KMS-11 (cell line): ENCODE data around the gene HECTD1.

Experiments
- H2AFZ ChIP-seq: fragments of 200-600 bp; sonication (generic); 2 replicates; pipeline ENCODE4 v1.6.1; 2016; ENCODE audit warnings: antibody characterized with exemption, mixed run types, low read depth
- H3K27ac ChIP-seq: fragments of 200-600 bp; sonication (generic); 2 replicates; pipeline ENCODE4 v1.6.1; 2016; ENCODE audit warnings: mild to moderate bottlenecking, mixed run types
- H3K27me3 ChIP-seq: fragments of 200-600 bp; sonication (generic); 2 replicates; pipeline ENCODE4 v1.6.1; 2017; ENCODE audit warnings: mild to moderate bottlenecking, low read depth, mixed run types, moderate library complexity; ENCODE audit not compliant: insufficient read depth
- H3K36me3 ChIP-seq: fragments of 200-600 bp; sonication (generic); 2 replicates; pipeline ENCODE4 v1.6.1; 2017; ENCODE audit warnings: mild to moderate bottlenecking, mixed run types; ENCODE audit not compliant: insufficient read depth
- H3K4me1 ChIP-seq: fragments of 200-600 bp; sonication (generic); 2 replicates; pipeline ENCODE4 v1.6.1; 2016; ENCODE audit warnings: mild to moderate bottlenecking, low read depth, mixed run types; ENCODE audit not compliant: poor library complexity, severe bottlenecking
- H3K4me2 ChIP-seq: fragments of 200-600 bp; sonication (generic); 2 replicates; pipeline ENCODE4 v1.7.0; 2016; ENCODE audit warnings: mild to moderate bottlenecking, mixed run types
- H3K4me3 ChIP-seq: fragments of 200-600 bp; sonication (generic); IDR thresholded peaks from 2 replicates; pipeline ENCODE4 v1.6.1; 2017; ENCODE audit warnings: low read depth, low read length, mixed read lengths; ENCODE audit not compliant: insufficient read depth
- H3K79me2 ChIP-seq: fragments of 200-600 bp; sonication (generic); 2 replicates; pipeline ENCODE4 v1.6.1; 2016; ENCODE audit warnings: low read depth, mixed run types; ENCODE audit not compliant: insufficient read depth
- H3K9ac ChIP-seq: fragments of 200-600 bp; sonication (generic); 2 replicates; pipeline ENCODE4 v1.6.1; 2016; ENCODE audit warnings: mild to moderate bottlenecking, mixed run types
- H4K20me1 ChIP-seq: fragments of 200-600 bp; sonication (generic); 2 replicates; pipeline ENCODE4 v1.6.1; 2016; ENCODE audit warnings: mild to moderate bottlenecking, mixed run types; ENCODE audit not compliant: insufficient read depth
- TF ChIP-seq, protein P1 (sequence below): fragments of 200-600 bp; sonication (generic); conservative IDR thresholded peaks from 2 replicates; pipeline ENCODE4 v1.6.1; 2017; ENCODE audit warnings: low read depth, mild to moderate bottlenecking, antibody characterized with exemption, low read length, moderate library complexity, mixed read lengths

HECTD1 gene

DNA sequence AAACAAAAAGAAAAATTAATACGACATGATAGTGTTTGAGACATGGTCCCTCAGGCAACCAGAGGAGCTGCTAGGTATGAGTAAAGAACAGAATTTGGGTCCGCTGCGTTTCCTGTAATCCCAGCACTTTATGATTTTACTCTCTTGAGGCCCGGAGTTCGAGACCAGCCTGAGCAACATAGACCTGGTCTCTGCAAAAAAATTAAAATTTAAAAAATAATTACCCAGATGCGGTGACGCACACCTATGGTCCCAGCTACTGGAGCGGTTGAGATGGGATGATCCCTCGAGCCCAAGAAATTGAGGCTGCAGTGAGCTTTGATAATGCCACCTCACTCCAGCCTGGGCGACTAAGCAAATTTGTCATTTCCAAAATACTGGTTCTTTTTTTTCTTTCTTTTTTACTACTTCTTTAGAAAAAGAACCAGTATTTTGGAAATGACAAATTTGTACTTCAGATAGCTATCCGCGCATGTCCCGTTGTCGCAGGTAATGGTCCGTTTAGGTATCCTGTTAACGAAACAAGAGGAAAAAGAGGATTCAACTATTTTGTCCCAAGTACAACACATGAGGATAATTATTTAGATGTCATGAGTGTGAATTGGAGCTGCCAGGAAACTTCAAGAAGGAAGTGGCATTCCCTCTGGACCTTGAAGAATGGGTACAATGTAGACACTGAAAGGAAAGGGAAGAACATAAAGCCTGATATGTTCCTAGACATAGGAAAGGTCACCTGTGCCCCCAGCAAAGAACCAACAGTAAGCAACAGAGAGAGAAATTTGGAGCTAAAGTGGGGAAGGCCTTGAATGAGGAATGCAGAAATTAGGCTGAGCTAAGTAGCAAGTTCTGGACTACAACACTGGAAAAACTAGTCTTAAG, 1.2 kb upstream of the HECTD1 start:
- peak overlapping the region; percentile 98 for H3K27ac ChIP-seq

DNA sequence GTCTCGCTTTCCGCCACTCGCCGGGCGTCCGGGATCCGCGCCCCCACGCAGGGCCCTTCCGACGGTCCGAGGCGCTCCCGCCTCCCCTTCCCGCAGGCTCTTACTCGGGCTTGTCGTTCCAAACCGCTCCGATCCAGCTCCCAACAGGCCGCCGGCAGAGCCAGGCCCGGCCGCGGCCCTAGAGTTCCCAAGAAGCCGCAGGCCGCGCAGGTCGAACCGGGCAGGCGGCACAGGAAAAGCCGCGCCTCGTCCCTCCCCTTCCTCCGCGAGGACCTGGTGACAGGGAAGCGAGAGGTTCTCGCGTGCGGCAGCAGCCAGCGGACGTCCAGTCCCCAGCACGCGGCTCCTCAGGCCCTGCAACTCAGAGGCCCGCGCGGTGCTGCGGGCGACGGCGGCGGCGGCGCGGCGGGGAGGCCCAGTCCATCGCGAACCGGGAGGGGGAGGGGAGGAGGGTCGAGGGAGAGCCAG, 272 bp downstream of the HECTD1 start:
- Histone ChIP-seq H3K79me2 (peaks cover 43% of the 10 kb centered on the region), H2AFZ (peak overlapping the region; percentile 38), H3K27ac (peak overlapping the region; percentile 98)

More for the DNA sequence above, 1.2 kb upstream of the HECTD1 start:
- peak overlapping the region; percentile 98 for H3K9ac ChIP-seq
- H3K36me3 ChIP-seq: no peaks in the 10 kb centered on the region
- no peaks in the 10 kb centered on the region for H3K27me3 ChIP-seq
- H3K4me1 ChIP-seq: peaks cover 26% of the 10 kb centered on the region
- TF ChIP-seq, protein P1, sequence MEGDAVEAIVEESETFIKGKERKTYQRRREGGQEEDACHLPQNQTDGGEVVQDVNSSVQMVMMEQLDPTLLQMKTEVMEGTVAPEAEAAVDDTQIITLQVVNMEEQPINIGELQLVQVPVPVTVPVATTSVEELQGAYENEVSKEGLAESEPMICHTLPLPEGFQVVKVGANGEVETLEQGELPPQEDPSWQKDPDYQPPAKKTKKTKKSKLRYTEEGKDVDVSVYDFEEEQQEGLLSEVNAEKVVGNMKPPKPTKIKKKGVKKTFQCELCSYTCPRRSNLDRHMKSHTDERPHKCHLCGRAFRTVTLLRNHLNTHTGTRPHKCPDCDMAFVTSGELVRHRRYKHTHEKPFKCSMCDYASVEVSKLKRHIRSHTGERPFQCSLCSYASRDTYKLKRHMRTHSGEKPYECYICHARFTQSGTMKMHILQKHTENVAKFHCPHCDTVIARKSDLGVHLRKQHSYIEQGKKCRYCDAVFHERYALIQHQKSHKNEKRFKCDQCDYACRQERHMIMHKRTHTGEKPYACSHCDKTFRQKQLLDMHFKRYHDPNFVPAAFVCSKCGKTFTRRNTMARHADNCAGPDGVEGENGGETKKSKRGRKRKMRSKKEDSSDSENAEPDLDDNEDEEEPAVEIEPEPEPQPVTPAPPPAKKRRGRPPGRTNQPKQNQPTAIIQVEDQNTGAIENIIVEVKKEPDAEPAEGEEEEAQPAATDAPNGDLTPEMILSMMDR: no peak
- H2AFZ ChIP-seq: peak overlapping the region; percentile 62
- peaks cover 33% of the 10 kb centered on the region for H3K79me2 ChIP-seq
- H3K4me3 ChIP-seq: no peak overlapping the region
- no peaks in the 10 kb centered on the region for H4K20me1 ChIP-seq
- peak overlapping the region; percentile 78 for H3K4me2 ChIP-seq

DNA sequence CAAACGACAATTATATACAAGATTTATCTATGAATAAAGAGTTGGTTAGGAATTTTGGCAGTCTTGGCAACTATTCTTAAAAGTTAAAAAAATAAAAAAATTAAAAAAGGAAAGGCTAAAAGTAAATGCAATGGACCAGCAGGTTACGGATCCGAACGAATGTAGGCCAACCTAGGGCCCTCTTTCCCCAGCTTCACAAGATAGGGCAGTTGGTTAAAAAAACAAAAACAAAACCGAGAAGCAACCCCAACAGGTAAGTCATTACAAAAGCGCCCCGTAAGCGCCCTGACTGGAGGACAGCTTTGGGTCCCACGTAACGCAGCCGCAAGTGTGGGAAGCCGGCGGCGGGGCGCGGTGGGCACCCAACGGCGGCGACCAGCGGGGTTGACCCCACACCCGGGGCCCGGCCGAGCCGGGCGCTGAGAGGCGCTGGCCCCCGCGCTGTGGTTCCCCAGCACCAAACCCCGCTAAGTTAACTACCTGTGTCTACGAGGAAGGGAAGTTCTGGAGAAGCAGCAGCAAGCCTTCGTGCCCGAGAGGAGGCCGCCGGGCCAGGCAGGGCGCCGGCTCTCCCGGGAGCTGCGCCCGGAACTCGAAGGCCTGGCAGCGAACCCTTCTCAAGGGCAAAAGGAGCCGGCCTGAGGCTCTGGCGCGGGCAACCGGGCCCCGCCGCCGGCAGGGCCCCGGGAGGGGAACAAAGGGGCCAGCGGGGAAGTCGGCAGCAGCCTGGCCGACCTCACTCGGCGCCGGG, 882 bp downstream of the HECTD1 start:
- peak overlapping the region; percentile 98 for H3K27ac ChIP-seq
- H3K4me1 ChIP-seq: peaks cover 34% of the 10 kb centered on the region
- peak overlapping the region; percentile 98 for H3K9ac ChIP-seq
- no peaks in the 10 kb centered on the region for H3K36me3 ChIP-seq
- H3K4me2 ChIP-seq: peak overlapping the region; percentile 90
- no peaks in the 10 kb centered on the region for H4K20me1 ChIP-seq
- no peak overlapping the region for H3K4me3 ChIP-seq
- H3K79me2 ChIP-seq: peaks cover 43% of the 10 kb centered on the region
- TF ChIP-seq, protein P1: no peak
- H2AFZ ChIP-seq: peak overlapping the region; percentile 38
- no peaks in the 10 kb centered on the region for H3K27me3 ChIP-seq

More for the DNA sequence above, 272 bp downstream of the HECTD1 start:
- Histone ChIP-seq H3K36me3 (no peaks in the 10 kb centered on the region), H3K4me1 (peaks cover 31% of the 10 kb centered on the region), H3K27me3 (no peaks in the 10 kb centered on the region), H3K9ac (peak overlapping the region; percentile 98), H4K20me1 (no peaks in the 10 kb centered on the region), H3K4me2 (no peak overlapping the region), H3K4me3 (no peak overlapping the region)
- TF ChIP-seq, protein P1: no peak

DNA sequence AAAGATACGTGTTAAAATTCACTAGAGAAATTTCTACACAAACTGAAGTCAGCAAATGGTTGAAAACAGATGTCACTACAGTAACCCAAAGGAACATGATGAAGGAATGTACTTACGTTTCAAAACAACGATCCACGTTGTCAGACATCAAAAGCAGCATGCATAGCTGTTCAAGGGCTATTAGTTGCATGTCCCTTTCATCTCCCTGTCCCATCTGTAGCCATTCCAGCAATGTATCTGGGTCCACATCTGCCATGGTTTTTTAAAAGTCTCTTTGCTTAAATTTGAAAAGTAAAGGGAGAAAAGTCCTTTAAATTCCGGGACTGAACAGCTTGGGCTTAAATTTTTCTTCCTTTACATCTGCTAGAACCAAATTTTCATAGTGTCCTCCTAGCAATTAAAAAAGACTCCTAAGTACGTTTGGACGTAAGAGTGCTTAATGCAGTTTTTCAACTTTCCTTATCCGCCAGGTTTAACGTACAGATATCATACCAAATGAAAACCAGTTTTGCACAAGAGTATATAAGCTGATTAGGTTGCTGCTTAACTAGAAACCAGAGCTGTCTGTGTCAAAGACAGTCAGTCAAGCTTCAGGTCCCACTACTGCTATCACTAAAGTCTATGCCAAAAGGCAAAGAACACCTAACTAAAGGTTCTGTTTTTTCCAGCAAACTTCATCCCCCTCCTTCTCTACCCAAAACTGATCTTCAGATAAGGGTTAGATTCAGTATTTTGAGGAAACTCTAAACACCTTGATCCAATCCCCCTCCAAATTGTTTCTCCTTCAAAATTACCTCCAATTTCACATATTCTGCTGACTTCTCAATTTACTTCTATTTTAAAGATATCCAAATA, 1.7 kb downstream of the HECTD1 start:
- H3K27ac ChIP-seq: peak overlapping the region; percentile 98

More for the DNA sequence above, 1.7 kb downstream of the HECTD1 start:
- H4K20me1 ChIP-seq: no peaks in the 10 kb centered on the region
- H3K27me3 ChIP-seq: no peaks in the 10 kb centered on the region
- H3K4me3 ChIP-seq: no peak overlapping the region
- H3K9ac ChIP-seq: peak overlapping the region; percentile 98; the same call in 1 of the 2 replicates
- peaks cover 43% of the 10 kb centered on the region for H3K79me2 ChIP-seq
- no peaks in the 10 kb centered on the region for H3K36me3 ChIP-seq
- H3K4me2 ChIP-seq: peak overlapping the region; percentile 90
- no peak overlapping the region for H2AFZ ChIP-seq
- peaks cover 34% of the 10 kb centered on the region for H3K4me1 ChIP-seq
- TF ChIP-seq, protein P1: no peak
